ENCODE measurements around the gene GAS6. TPM values are rescaled to one million over a fixed set of nuclear protein-coding genes. Genes with fewer than 3 reads are reported as not detected.

The GAS6 gene
- total RNA-seq, 2 experiments from 2014 or later, result 1.7 to 3.2 TPM

GRCh38 chr13:113774177-113775107 is 89.4 kb downstream of the GAS6 start:
- H3K9me3 Mint-ChIP-seq, result peaks cover 7% of the 10 kb centered on the region
- no peak for DNase-seq
- H3K27me3 Mint-ChIP-seq (ENCODE audit: low read depth), result peaks cover 12% of the 10 kb centered on the region
- H3K27ac Mint-ChIP-seq, result no peak overlapping the region
- CTCF ChIA-PET, result no interaction called here
- H3K4me1 Mint-ChIP-seq (ENCODE audit: low read depth), result peaks cover 11% of the 10 kb centered on the region
- H3K36me3 Mint-ChIP-seq (ENCODE audit: low read depth), result no peaks in the 10 kb centered on the region
- H3K4me3 Mint-ChIP-seq, result no peak overlapping the region
- intact Hi-C loops (cut with micrococcal nuclease), result no loop called here

GRCh38 chr13:113771709-113772331 is 92.1 kb downstream of the GAS6 start:
- Mint-ChIP-seq H3K4me3 (no peak overlapping the region), H3K27me3 (ENCODE audit: low read depth) (no peaks in the 10 kb centered on the region), H3K4me1 (ENCODE audit: low read depth) (peaks cover 11% of the 10 kb centered on the region), H3K27ac (no peak overlapping the region), H3K36me3 (ENCODE audit: low read depth) (no peaks in the 10 kb centered on the region), H3K9me3 (peaks cover 7% of the 10 kb centered on the region)
- no peak for DNase-seq
- CTCF ChIA-PET, result no interaction called here
- intact Hi-C loops (cut with micrococcal nuclease), result loop anchor here (1.0 kb wide), 1 partner anchor 13 kb away; the partner anchor contains the start of gene TMEM255B

GRCh38 chr13:113770937-113771336 is 92.9 kb downstream of the GAS6 start:
- Mint-ChIP-seq H3K9me3 (peaks cover 7% of the 10 kb centered on the region), H3K4me1 (ENCODE audit: low read depth) (peaks cover 11% of the 10 kb centered on the region), H3K27ac (no peak overlapping the region), H3K36me3 (ENCODE audit: low read depth) (no peaks in the 10 kb centered on the region), H3K4me3 (no peak overlapping the region), H3K27me3 (ENCODE audit: low read depth) (no peaks in the 10 kb centered on the region)
- intact Hi-C loops (cut with micrococcal nuclease), result no loop called here
- DNase-seq, result no peak
- CTCF ChIA-PET, result interaction anchor here (0.5 kb wide), 1 partner anchor 278 kb away, joined by 3 read pairs; no protein-coding TSS in a partner anchor

Other genes starting within 250 kb of the GAS6 start
- gene ATP4B, start 205.9 kb downstream of the GAS6 start, total RNA-seq, result not detected
- under 1 TPM in 1 of 2 experiments, not detected in 1; 0.10 TPM for gene GRK1, start 196.9 kb downstream of the GAS6 start, total RNA-seq
- gene TMEM255B, start 104.8 kb downstream of the GAS6 start, total RNA-seq, result 1 to 10 TPM; 1.1 TPM
- gene C13orf46, start 110.0 kb upstream of the GAS6 start, total RNA-seq, result 1 to 10 TPM; 1.7 to 1.8 TPM

Data from activated naive CD4-positive, alpha-beta T cell treated with anti-CD3 and anti-CD28 coated beads for 36 hours (primary cell).